HCT116 (cell line): Measurements from ENCODE around the gene SMYD3. TPM values are rescaled to one million over a fixed set of nuclear protein-coding genes. Genes with fewer than 3 reads are reported as not detected.

ENCODE experiments used
- ATAC-seq: fragments of 200-7000 bp; cut with Tn5 transposase; 2 replicates; pipeline ENCODE4 v1.9.1; 2020; ENCODE audit warnings: mild to moderate bottlenecking, moderate library complexity
- BruUV-seq: library from RNA; stranded (reverse); fragments of 400-500 nt; replicated peaks from 2 replicates; lab custom pipeline; 2021; lab: Mats Ljungman, UMichigan
- CTCF ChIA-PET: fragments of 300-600 bp; sonication (Branson Sonifier 250); formaldehyde crosslinking; loops from one replicate; lab custom pipeline; 2021; ENCODE audit warnings: antibody characterized with exemption; lab: Charles Lee
- POLR2A ChIA-PET: fragments of 300-600, 350-600 bp; sonication (Branson Sonifier 250); formaldehyde crosslinking; loops from one replicate; lab custom pipeline; 2021; ENCODE audit warnings: antibody characterized with exemption; lab: Charles Lee
- RAD21 ChIA-PET, 2 experiments: fragments of 300-600 bp; sonication (Branson Sonifier 250); formaldehyde crosslinking; loops; one replicate each; lab custom pipeline; 2023; ENCODE audit warnings: low total read pairs in 2 of 2; ENCODE audit not compliant: uncharacterized antibody in 2 of 2, unreplicated experiment in 2 of 2, low non-redundant PET in 1 of 2; lab: Charles Lee
- DNase-seq: peaks from one replicate; pipeline ENCODE4 v3.0.0-alpha.2; 2010; ENCODE audit warnings: low read depth, low spot score
- H2AFZ ChIP-seq: fragments of 200-600 bp; shearing (Covaris generic), sonication (generic); 2 replicates; pipeline ENCODE4 v1.6.1; 2017; ENCODE audit warnings: low read depth, mixed run types, mixed read lengths, antibody characterized with exemption, low read length; ENCODE audit not compliant: poor library complexity, severe bottlenecking
- H3K27ac ChIP-seq: 2 replicates; pipeline ENCODE4 v1.5.1; 2012; ENCODE audit warnings: low read depth, low read length
- H3K27me3 ChIP-seq: fragments of 200-600 bp; sonication (generic); 2 replicates; pipeline ENCODE4 v1.6.1; 2016; ENCODE audit warnings: mixed run types, low read length, mixed read lengths; ENCODE audit not compliant: insufficient read depth
- H3K36me3 ChIP-seq, 2 experiments: fragments of 200-500 bp in 1 of 2; fragments of 200-600 bp in 1 of 2; sonication (Bioruptor generic) in 1 of 2; sonication (generic) in 1 of 2; 2 replicates each; pipeline versions ENCODE4 v1.5.1 to v1.6.1; 2014 to 2016; ENCODE audit warnings: low read length in 2 of 2, inconsistent platforms in 1 of 2, mixed read lengths in 1 of 2, mixed run types in 1 of 2; ENCODE audit not compliant: insufficient read depth in 2 of 2, control insufficient read depth in 1 of 2
- H3K4me1 ChIP-seq, 2 experiments: fragments of 200-600 bp in 1 of 2; sonication (generic) in 1 of 2; 2 replicates each; pipeline versions ENCODE4 v1.5.1 to v1.6.1; 2012 to 2017; ENCODE audit warnings: low read length in 2 of 2, inconsistent platforms in 1 of 2, mild to moderate bottlenecking in 1 of 2, mixed read lengths in 1 of 2, mixed run types in 1 of 2, moderate library complexity in 1 of 2; ENCODE audit not compliant: insufficient read depth in 2 of 2, control insufficient read depth in 1 of 2
- H3K4me2 ChIP-seq: fragments of 200-600 bp; sonication (generic); 2 replicates; pipeline ENCODE4 v1.6.1; 2017; ENCODE audit warnings: mixed run types, low read length, mixed read lengths
- H3K4me3 ChIP-seq, 2 experiments: fragments of 200-600 bp in 1 of 2; sonication (generic) in 1 of 2; replicated peaks in 1 of 2; 2 replicates each; pipeline ENCODE4 v1.5.1; 2011 to 2016; ENCODE audit warnings: low read length in 2 of 2, control low read depth in 1 of 2, low read depth in 1 of 2, mild to moderate bottlenecking in 1 of 2, mixed read lengths in 1 of 2, mixed run types in 1 of 2
- H3K79me2 ChIP-seq: fragments of 200-600 bp; sonication (generic); 2 replicates; pipeline ENCODE4 v1.6.1; 2017; ENCODE audit warnings: mild to moderate bottlenecking, mixed run types, low read length, moderate library complexity, mixed read lengths; ENCODE audit not compliant: insufficient read depth
- H3K9ac ChIP-seq: fragments of 200-600 bp; sonication (generic); 2 replicates; pipeline ENCODE4 v1.6.1; 2016; ENCODE audit warnings: low read length, mixed read lengths
- H3K9me2 ChIP-seq: fragments of 200-600 bp; sonication (generic), shearing (Covaris generic); 2 replicates; pipeline ENCODE4 v1.6.1; 2017; ENCODE audit warnings: mixed run types, mild to moderate bottlenecking, moderate library complexity; ENCODE audit not compliant: insufficient read depth
- H3K9me3 ChIP-seq, 2 experiments: fragments of 200-500 bp in 1 of 2; fragments of 200-600 bp in 1 of 2; sonication (Bioruptor generic) in 1 of 2; sonication (generic) in 1 of 2; 2 replicates each; pipeline ENCODE4 v1.6.1; 2014 to 2017; ENCODE audit warnings: low read length in 2 of 2, mixed read lengths in 2 of 2, inconsistent platforms in 1 of 2, low read depth in 1 of 2, mild to moderate bottlenecking in 1 of 2, mixed run types in 1 of 2, moderate library complexity in 1 of 2; ENCODE audit not compliant: control insufficient read depth in 1 of 2, insufficient read depth in 1 of 2
- H4K20me1 ChIP-seq: fragments of 200-600 bp; sonication (generic), shearing (Covaris generic); 2 replicates; pipeline ENCODE4 v1.6.1; 2017; ENCODE audit warnings: mixed run types, mild to moderate bottlenecking, moderate library complexity; ENCODE audit not compliant: insufficient read depth
- ATF3 ChIP-seq: IDR thresholded peaks from 2 replicates; pipeline ENCODE4 v1.6.1; 2012
- CEBPB ChIP-seq: IDR thresholded peaks from 2 replicates; pipeline ENCODE4 v1.6.1; 2012; ENCODE audit warnings: low read depth
- EZH2phosphoT487 ChIP-seq: fragments of 200-600 bp; IDR thresholded peaks from 2 replicates; pipeline ENCODE4 v1.6.1; 2018; ENCODE audit warnings: antibody characterized with exemption, borderline replicate concordance
- JUND ChIP-seq: IDR thresholded peaks from 2 replicates; pipeline ENCODE4 v1.6.1; 2012
- POLR2A ChIP-seq: IDR thresholded peaks from 2 replicates; pipeline ENCODE4 v1.7.0; 2011; ENCODE audit warnings: borderline replicate concordance; ENCODE audit not compliant: insufficient read depth, insufficient read length; ENCODE audit errors: extremely low read depth
- POLR2AphosphoS5 ChIP-seq: IDR thresholded peaks from 2 replicates; pipeline ENCODE4 v1.6.1; 2011; ENCODE audit warnings: mild to moderate bottlenecking, low read depth, low read length, moderate library complexity
- RAD21 ChIP-seq: IDR thresholded peaks from 2 replicates; pipeline ENCODE4 v1.6.1; 2012; ENCODE audit warnings: low read depth, mild to moderate bottlenecking
- REST ChIP-seq: IDR thresholded peaks from 2 replicates; pipeline ENCODE4 v1.6.1; 2012; ENCODE audit warnings: low read depth
- SP1 ChIP-seq: IDR thresholded peaks from 2 replicates; pipeline ENCODE4 v1.6.1; 2012; ENCODE audit warnings: low read depth
- ZFX ChIP-seq: fragments of 450-650 bp; IDR thresholded peaks from 2 replicates; pipeline ENCODE4 v1.6.1; 2017
- ZNF274 ChIP-seq: fragments of 200-500 bp; sonication (Bioruptor generic); IDR thresholded peaks from 2 replicates; pipeline ENCODE4 v1.6.1; 2014; ENCODE audit warnings: mild to moderate bottlenecking, low read depth, low read length, inconsistent platforms
- intact Hi-C: fragments of 100-400 bp; cut with micrococcal nuclease; formaldehyde crosslinking; loops from 2 replicates; pipeline ENCODE4 v1.10.0; 2022
- total RNA-seq: library from RNA; stranded (reverse); gene quantifications from one replicate; pipeline ENCODE4 v1.2.1, GENCODE V29; 2021; ENCODE audit not compliant: unreplicated experiment

Gene SMYD3
- total RNA-seq, 1 experiment from 2014 or later: 33.6 TPM

- DNase-seq: no peak
- RAD21 ChIA-PET: no interaction called here
- Histone ChIP-seq H3K9ac (no peak overlapping the region), H4K20me1 (no peaks in the 10 kb centered on the region), H3K4me3 (no peak overlapping the region)
- TF ChIP-seq REST (no peak), CEBPB (no peak), RAD21 (no peak), ZNF274 (no peak), ZFX (no peak), SP1 (no peak), JUND (no peak), POLR2A (no peak), EZH2phosphoT487 (no peak), ATF3 (no peak), POLR2AphosphoS5 (no peak)
- TF ChIP-seq, all 23 proteins: peak for 0
- ChIA-PET POLR2A (no interaction called here), CTCF (no interaction called here)
- no peak for ATAC-seq
- BruUV-seq: no TSS peak
- Histone ChIP-seq H3K27me3 (no peaks in the 10 kb centered on the region), H3K9me2 (no peaks in the 10 kb centered on the region), H3K36me3 (no peaks in the 10 kb centered on the region), H3K9me3 (no peaks in the 10 kb centered on the region), H3K79me2 (no peaks in the 10 kb centered on the region), H3K27ac (no peak overlapping the region), H2AFZ (no peak overlapping the region), H3K4me2 (no peak overlapping the region), H3K4me1 (no peaks in the 10 kb centered on the region)
- intact Hi-C loops: no loop called here
Measured at GRCh38 chr1:246317332-246318035, 189.6 kb downstream of the SMYD3 start.
